LNCaP clone FGC (cell line): ENCODE measurements around the gene PPP6R1.
"Not testable (repeated sequence)": the region's sequence is repeated elsewhere in the genome, so short reads cannot be mapped to it uniquely, and the experiment has no call there.

Source experiments
- DNase-seq: peaks from one replicate; pipeline ENCODE4 v3.0.0-alpha.2; 2011; ENCODE audit warnings: low read depth
- H3K4me3 ChIP-seq: 2 replicates; pipeline ENCODE4 v1.5.1; 2011; ENCODE audit warnings: mild to moderate bottlenecking, low read depth, low read length, control low read depth
- CTCF ChIP-seq: IDR thresholded peaks from 2 replicates; pipeline ENCODE4 v1.5.1; 2012; ENCODE audit warnings: mild to moderate bottlenecking; ENCODE audit not compliant: control insufficient read depth, insufficient read depth; ENCODE audit errors: extremely low read depth

PPP6R1 gene

DNA sequence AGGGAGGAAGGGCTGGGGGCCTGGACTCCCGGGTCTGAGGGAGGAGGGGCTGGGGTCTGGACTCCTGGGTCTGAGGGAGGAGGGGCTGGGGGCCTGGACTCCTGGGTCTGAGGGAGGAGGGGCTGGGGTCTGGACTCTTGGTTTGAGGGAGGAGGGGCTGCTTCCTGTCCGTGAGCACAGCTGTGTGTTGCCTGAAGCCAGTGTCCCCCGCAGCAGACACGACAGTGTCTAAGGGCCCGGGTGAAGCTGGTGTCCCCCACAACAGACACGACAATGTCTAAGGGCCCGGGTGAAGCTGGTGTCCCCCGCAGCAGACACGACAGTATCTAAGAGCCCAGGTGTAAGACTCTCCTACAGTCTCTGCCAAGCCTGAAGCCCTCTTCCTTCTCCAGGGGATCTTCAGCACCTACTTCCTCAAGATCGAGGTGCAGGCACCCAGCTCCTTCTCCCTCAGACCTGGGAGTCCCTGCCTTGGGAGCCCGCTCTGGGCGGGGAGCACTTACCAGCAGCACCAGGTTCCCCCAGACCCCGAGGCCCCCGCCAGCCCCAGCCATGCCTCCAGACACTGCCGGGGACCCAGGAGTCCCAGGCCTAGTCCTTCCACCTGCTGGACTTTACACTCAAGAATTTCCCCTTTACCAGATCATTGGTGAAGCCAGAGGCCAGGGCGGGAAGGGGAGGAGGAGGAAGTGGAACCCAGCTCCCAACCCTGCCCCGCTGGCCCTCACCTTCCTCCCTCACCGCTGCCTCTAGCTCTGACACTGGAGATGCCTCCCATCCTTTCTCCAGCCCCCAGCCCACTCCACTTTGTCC is 49.7 kb downstream of the PPP6R1 start, which contains the start of gene PTPRH:
PTPRH (minus strand) TSS at position 622 of the 813 bp plus-strand sequence; CDS start at position 554, 68 bp downstream.
- H3K4me3 ChIP-seq, result no peak within 1 kb of the TSS
- TF ChIP-seq CTCF, result no peak
- DNase-seq, result no peak

DNA sequence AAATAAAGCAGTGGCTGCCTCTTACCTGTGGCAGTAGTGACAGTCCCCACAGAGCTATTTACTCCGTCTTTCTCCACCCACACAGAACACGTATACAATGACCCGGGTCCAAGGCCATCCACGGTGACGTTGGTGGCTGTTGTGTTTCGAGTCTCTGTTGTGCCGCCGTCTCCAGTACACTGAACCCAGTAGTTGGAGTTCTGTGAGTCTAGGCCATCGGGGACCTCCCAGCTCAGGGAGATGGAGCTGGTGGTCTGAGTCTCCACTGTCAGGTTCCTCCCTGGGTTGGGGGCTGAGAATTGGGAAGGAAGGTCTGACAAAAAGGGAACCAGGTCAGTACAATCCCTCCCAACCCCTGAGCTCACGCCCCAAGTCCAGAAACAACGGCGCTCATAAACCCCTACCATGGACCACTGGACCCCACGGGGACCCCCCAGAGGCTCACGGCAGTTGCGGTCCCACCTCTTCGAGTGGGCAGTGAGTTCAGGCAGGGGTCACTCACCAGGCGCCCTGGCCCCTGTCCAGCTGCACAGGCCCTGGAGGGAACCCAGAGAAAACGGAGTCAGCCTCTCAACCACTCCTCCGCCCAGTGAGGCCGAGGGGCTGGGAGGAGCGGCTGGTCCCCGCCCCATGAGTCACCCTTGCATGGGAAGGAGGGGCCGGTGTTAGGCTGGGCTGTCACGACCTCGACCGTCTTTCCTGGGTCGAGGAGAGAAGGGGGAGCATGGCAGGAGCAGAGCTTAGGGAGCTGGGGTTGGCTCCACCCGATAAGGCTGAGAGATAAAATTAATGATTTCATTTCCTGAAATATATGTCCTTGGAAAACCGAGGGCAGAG is 51.9 kb downstream of the PPP6R1 start:
- DNase-seq, result no peak
- H3K4me3 ChIP-seq, result no peak overlapping the region
- TF ChIP-seq CTCF, result no peak

DNA sequence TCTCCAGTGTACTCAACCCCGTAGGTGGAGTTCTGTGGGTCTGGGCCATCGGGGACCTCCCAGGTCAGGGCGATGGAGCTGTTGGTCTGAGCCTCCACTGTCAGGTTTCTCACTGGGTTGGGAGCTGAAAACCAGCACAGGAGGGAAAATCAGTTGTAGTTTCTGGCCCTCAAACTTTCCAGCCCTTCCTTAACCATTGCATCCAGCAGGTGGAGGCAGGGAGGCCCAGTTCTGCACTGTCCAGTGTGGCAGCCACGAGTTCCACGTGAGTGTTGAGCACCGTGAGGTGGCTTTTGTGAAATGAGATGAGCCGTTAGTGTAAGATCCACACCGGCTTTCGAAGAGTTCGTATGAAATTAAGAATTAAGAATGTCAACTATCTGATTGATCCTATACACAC is 56.6 kb downstream of the PPP6R1 start:
- DNase-seq, H3K4me3 ChIP-seq: not testable (repeated sequence)
- 0 out of 2 replicates have a peak, but pooled peaks have one; percentile 6 for TF ChIP-seq CTCF

- TF ChIP-seq CTCF, result no peak
- DNase-seq, result no peak
- no peak overlapping the region for H3K4me3 ChIP-seq
Observed at GRCh38 chr19:55199620-55200204, 59.1 kb downstream of the PPP6R1 start.

DNA sequence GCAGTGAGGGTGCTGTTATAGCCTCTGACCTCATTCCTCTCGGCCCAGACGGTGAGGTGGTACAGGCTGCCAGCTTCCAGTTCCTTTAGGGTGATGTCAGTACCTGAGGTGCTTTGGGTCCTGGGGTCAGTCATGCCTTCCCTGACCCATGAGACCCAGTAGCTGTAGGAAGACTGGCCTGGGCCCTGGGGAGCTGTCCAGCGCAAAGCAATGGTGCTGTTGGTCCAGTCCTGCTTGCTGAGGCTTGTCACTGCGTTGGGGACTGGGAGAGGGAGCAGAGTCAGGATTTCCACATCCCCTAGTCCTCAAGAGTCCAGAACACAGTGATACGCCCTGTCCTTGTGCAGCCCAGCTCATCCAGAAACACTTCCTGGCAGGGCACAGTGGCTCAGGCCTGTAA is 60.2 kb downstream of the PPP6R1 start:
- TF ChIP-seq CTCF, result no peak
- no peak overlapping the region for H3K4me3 ChIP-seq
- no peak for DNase-seq

DNA sequence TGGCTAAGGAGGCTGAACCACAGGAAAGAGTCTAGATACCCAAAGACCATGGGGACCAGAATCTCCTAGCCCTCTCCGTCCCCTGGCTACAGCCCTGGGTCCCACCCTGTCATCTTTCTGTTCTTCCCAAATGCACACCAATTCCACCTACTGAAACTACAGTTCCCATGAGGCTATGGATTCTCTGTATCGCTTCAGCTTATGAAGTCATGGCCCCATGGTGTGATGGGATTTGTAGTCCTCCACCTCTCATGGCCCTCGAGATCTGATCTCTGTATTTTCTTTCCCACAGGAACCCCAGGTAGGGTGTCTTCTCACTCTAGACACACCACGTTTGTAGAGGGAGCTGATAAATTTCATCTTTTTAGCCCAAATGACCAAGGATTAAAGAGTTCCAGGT is 61.3 kb downstream of the PPP6R1 start:
- DNase-seq, result no peak
- TF ChIP-seq CTCF, result no peak
- H3K4me3 ChIP-seq, result no peak overlapping the region
